PC-9 (cell line): Measurements from ENCODE around the gene ZNF655. TPM values are rescaled to one million over a fixed set of nuclear protein-coding genes. Genes with fewer than 3 reads are reported as not detected.

Experiments used
- BruUV-seq: library from RNA; stranded (reverse); fragments of 400-500 nt; replicated peaks from 2 replicates; lab custom pipeline; 2021; lab: Mats Ljungman, UMichigan
- CTCF ChIA-PET: fragments of 300-600 bp; sonication (Branson Sonifier 250); formaldehyde crosslinking; loops from one replicate; lab custom pipeline; 2022; ENCODE audit warnings: antibody characterized with exemption; lab: Charles Lee
- POLR2A ChIA-PET: fragments of 300-600 bp; sonication (Branson Sonifier 250); formaldehyde crosslinking; loops from one replicate; lab custom pipeline; 2022; ENCODE audit warnings: antibody characterized with exemption; ENCODE audit not compliant: unreplicated experiment; lab: Charles Lee
- DNase-seq, 2 experiments: peaks; one replicate each; pipeline versions ENCODE4 v3.0.0 to v3.0.0-alpha.2; 2015 to 2022; ENCODE audit warnings: mixed read lengths in 1 of 2
- H2AFZ ChIP-seq: fragments of 200-600 bp; sonication (generic); 2 replicates; pipeline ENCODE4 v1.8.1; 2017; ENCODE audit warnings: antibody characterized with exemption
- H3F3A ChIP-seq: fragments of 200-600 bp; sonication (generic); 2 replicates; pipeline ENCODE4 v1.8.1; 2017; ENCODE audit warnings: antibody characterized with exemption, mild to moderate bottlenecking, low read depth; ENCODE audit not compliant: insufficient read depth
- H3K27ac ChIP-seq: fragments of 200-600 bp; sonication (generic); 2 replicates; pipeline ENCODE4 v1.6.1; 2016; ENCODE audit warnings: mixed run types
- H3K27me3 ChIP-seq: fragments of 200-600 bp; sonication (generic); 2 replicates; pipeline ENCODE4 v1.6.1; 2016; ENCODE audit warnings: low read depth, mixed run types; ENCODE audit not compliant: insufficient read depth
- H3K36me3 ChIP-seq: fragments of 200-600 bp; sonication (generic); 2 replicates; pipeline ENCODE4 v1.6.1; 2016; ENCODE audit warnings: low read depth, mixed run types
- H3K4me1 ChIP-seq: fragments of 200-600 bp; sonication (generic); replicated peaks from 2 replicates; pipeline ENCODE4 v1.6.1; 2016; ENCODE audit warnings: mixed run types; ENCODE audit not compliant: insufficient read depth
- H3K4me2 ChIP-seq: fragments of 200-600 bp; sonication (generic); 2 replicates; pipeline ENCODE4 v1.6.1; 2017; ENCODE audit warnings: mixed run types
- H3K4me3 ChIP-seq: fragments of 200-600 bp; sonication (generic); 2 replicates; pipeline ENCODE4 v1.6.1; 2016; ENCODE audit warnings: mixed run types
- H3K79me2 ChIP-seq: fragments of 200-600 bp; sonication (generic); 2 replicates; pipeline ENCODE4 v1.6.1; 2017; ENCODE audit warnings: low read depth, mixed run types
- H3K9me2 ChIP-seq: fragments of 200-600 bp; sonication (generic); 2 replicates; pipeline ENCODE4 v1.8.1; 2017; ENCODE audit warnings: mild to moderate bottlenecking; ENCODE audit not compliant: insufficient read depth
- H3K9me3 ChIP-seq: fragments of 200-600 bp; sonication (generic); 2 replicates; pipeline ENCODE4 v1.8.1; 2016; ENCODE audit warnings: low read depth; ENCODE audit not compliant: insufficient read depth
- H4K20me1 ChIP-seq: fragments of 200-600 bp; sonication (generic); 2 replicates; pipeline ENCODE4 v1.8.1; 2017; ENCODE audit not compliant: insufficient read depth
- EZH2 ChIP-seq: fragments of 200-600 bp; sonication (generic); IDR thresholded peaks from 2 replicates; pipeline ENCODE4 v1.8.0; 2017; ENCODE audit warnings: antibody characterized with exemption, low read depth
- intact Hi-C: fragments of 100-400 bp; cut with micrococcal nuclease; formaldehyde crosslinking; loops from one replicate; pipeline ENCODE4 v1.10.0; 2022; ENCODE audit not compliant: unreplicated experiment
- total RNA-seq: library from RNA; stranded (reverse); gene quantifications from 2 replicates; pipeline ENCODE4 v1.2.3, GENCODE V29; 2021
- TF ChIP-seq, protein P1 (sequence below): fragments of 200-600 bp; sonication (generic); conservative IDR thresholded peaks from 2 replicates; pipeline ENCODE4 v1.6.1; 2017; ENCODE audit warnings: mixed run types, antibody characterized with exemption, mild to moderate bottlenecking, moderate library complexity

Gene ZNF655
- total RNA-seq, 1 experiment from 2014 or later, result 83.0 TPM

DNA sequence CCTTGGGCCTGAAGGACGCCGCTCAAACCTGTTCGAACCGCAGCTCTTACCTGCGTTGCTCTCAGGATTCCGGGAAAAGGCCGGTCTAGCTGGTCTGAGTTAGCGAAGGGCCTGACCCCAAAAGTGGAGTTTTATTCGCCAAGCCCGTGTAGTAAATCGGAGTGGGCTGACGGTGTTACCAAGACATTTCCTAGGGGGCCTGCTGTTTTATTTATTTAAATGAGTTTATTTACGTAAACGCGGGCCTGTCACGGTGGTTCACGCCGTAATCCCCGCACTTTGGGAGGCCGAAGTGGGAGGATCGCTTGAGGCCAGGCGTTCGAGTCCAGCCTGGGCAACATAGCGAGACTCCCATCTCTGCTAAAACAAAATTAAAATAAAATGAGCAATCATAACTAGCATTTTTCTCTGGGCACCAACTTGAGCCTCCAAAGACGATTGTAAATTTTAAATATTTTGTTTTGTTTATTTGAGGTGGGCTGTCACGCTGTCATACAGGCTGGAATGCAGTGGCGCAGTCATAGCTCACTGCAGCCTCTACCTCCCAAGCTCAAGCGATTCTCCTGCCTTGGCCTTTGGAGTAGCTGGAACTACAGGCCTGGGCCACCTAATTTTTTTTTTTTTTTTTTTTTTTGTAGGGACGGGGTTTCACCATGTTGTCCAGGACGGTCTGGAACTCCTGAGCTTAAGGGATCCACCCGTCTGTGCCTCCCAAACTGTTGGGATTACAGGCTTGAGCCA is 903 bp downstream of the ZNF655 start:
- Histone ChIP-seq H3F3A (peaks cover 36% of the 10 kb centered on the region), H3K4me2 (peak overlapping the region; percentile 85), H4K20me1 (no peaks in the 10 kb centered on the region), H3K27me3 (no peaks in the 10 kb centered on the region), H2AFZ (peak overlapping the region; percentile 98), H3K4me1 (peaks cover 30% of the 10 kb centered on the region), H3K9me2 (no peaks in the 10 kb centered on the region), H3K36me3 (peaks cover 15% of the 10 kb centered on the region; the same call in 1 of the 2 replicates), H3K27ac (peak overlapping the region; percentile 59), H3K79me2 (peaks cover 18% of the 10 kb centered on the region), H3K9me3 (no peaks in the 10 kb centered on the region), H3K4me3 (peak overlapping the region; percentile 83)
- CTCF ChIA-PET, result interaction anchor here (0.6 kb wide), 1 partner anchor 680 kb away, joined by 6 read pairs; no protein-coding TSS in a partner anchor
- peak in 1 of 2 experiments; percentile 43 for DNase-seq
- POLR2A ChIA-PET, result interaction anchor here (0.6 to 0.7 kb wide), 2 partner anchors 50 to 83 kb away, joined by 3 to 7 read pairs; no protein-coding TSS in a partner anchor
- no TSS peak for BruUV-seq
- TF ChIP-seq, protein P1, sequence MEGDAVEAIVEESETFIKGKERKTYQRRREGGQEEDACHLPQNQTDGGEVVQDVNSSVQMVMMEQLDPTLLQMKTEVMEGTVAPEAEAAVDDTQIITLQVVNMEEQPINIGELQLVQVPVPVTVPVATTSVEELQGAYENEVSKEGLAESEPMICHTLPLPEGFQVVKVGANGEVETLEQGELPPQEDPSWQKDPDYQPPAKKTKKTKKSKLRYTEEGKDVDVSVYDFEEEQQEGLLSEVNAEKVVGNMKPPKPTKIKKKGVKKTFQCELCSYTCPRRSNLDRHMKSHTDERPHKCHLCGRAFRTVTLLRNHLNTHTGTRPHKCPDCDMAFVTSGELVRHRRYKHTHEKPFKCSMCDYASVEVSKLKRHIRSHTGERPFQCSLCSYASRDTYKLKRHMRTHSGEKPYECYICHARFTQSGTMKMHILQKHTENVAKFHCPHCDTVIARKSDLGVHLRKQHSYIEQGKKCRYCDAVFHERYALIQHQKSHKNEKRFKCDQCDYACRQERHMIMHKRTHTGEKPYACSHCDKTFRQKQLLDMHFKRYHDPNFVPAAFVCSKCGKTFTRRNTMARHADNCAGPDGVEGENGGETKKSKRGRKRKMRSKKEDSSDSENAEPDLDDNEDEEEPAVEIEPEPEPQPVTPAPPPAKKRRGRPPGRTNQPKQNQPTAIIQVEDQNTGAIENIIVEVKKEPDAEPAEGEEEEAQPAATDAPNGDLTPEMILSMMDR, result no peak
- TF ChIP-seq EZH2, result no peak
- intact Hi-C loops, result no loop called here

DNA sequence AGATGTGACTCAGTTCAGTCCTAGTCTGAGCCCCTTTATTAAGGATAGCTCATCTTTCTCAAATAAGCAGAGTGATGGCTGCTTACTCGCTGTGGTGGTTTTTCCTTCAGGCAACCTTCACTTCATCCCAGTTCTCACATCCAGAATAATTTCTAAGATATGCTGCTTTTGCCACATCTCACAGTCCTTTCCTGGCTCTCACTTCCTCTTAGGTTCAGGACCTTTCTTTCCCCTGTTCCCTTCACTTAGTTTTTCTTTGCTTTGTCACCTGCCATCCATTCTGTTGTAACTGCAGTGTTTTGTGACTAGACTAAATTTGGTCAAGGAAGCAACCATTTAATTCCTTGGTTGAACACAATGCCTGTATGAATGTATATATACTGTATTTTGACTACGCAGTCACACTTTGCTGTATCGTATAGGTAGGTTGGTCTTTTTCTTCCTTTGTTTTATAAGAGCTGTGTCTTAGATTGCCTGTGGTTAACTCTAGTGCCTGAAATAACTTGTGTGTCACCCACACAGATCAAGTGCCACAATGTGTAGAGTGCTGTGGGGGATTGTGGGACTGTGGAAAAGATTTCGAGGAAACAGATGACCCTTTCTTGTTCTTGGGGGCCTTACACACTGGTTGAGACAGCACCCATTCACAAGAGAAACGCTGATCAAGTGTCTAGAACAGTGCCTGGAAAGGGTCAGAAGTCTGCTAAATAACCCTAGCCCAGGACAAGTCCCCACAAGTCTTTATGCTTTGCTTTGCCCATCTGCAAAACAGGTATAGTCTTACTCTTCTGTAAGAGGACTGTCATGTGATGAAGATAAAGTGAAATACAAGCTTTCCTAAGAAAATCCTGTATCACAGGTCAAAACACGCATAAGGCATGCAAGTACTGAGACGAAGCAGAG is 2.6 kb downstream of the ZNF655 start:
- no peak for TF ChIP-seq EZH2
- TF ChIP-seq, protein P1, result no peak
- Histone ChIP-seq H3K9me3 (no peaks in the 10 kb centered on the region), H3F3A (peaks cover 36% of the 10 kb centered on the region), H3K4me2 (no peak overlapping the region), H2AFZ (no peak overlapping the region), H3K36me3 (peaks cover 18% of the 10 kb centered on the region; the same call in 1 of the 2 replicates), H4K20me1 (no peaks in the 10 kb centered on the region), H3K27ac (no peak overlapping the region), H3K79me2 (peaks cover 18% of the 10 kb centered on the region), H3K4me1 (peaks cover 30% of the 10 kb centered on the region), H3K27me3 (no peaks in the 10 kb centered on the region), H3K4me3 (no peak overlapping the region), H3K9me2 (no peaks in the 10 kb centered on the region)
- BruUV-seq, result no TSS peak
- ChIA-PET CTCF (interaction anchor here (0.5 kb wide), 1 partner anchor 55 kb away, joined by 3 read pairs; no protein-coding TSS in a partner anchor), POLR2A (no interaction called here)
- intact Hi-C loops, result no loop called here
- DNase-seq, result no peak

DNA sequence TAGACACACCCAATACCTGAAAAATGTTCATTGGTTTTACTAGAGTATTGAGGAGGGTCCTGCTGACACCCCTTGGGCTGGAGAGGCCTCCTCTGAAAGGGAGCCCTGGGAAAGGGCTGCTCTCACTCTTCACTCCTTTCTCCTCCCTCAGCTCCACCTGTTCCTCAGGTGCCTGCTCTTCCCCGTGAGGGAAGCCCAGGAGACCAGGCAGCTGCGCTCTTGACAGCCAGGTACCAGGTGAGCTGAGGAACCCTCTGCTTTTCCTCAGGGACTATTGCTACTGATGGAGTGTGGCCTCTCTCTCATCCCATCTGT is 3.3 kb downstream of the ZNF655 start:
- CTCF ChIA-PET, result interaction anchor here (0.5 kb wide), 1 partner anchor 54 kb away, joined by 3 read pairs; no protein-coding TSS in a partner anchor
- H3K79me2 ChIP-seq, result peaks cover 18% of the 10 kb centered on the region
- peaks cover 30% of the 10 kb centered on the region for H3K4me1 ChIP-seq
- H3K9me3 ChIP-seq, result no peaks in the 10 kb centered on the region
- no TSS peak for BruUV-seq
- no peak overlapping the region for H3K4me3 ChIP-seq
- POLR2A ChIA-PET, result no interaction called here
- H3K9me2 ChIP-seq, result no peaks in the 10 kb centered on the region
- TF ChIP-seq, protein P1, result no peak
- no peak for TF ChIP-seq EZH2
- no peak overlapping the region for H3K4me2 ChIP-seq
- intact Hi-C loops, result loop anchor here (2.0 kb wide), 3 partner anchors 55 to 277 kb away; partner anchors contain the start of genes ZKSCAN5 and ZSCAN25
- peaks cover 18% of the 10 kb centered on the region; the same call in 1 of the 2 replicates for H3K36me3 ChIP-seq
- no peaks in the 10 kb centered on the region for H3K27me3 ChIP-seq
- peaks cover 30% of the 10 kb centered on the region for H3F3A ChIP-seq
- DNase-seq, result no peak
- no peaks in the 10 kb centered on the region for H4K20me1 ChIP-seq
- H2AFZ ChIP-seq, result no peak overlapping the region
- no peak overlapping the region for H3K27ac ChIP-seq
